T follicular helper cell (primary cell): ENCODE results near the gene COL1A1.

ENCODE experiments used
- DNase-seq: peaks from one replicate; pipeline ENCODE4 v3.0.0-alpha.2; 2020; ENCODE audit warnings: low read depth

The COL1A1 gene

GRCh38 chr17:50153650-50154575, 47.5 kb downstream of the COL1A1 start:
- DNase-seq, result no peak

DNA sequence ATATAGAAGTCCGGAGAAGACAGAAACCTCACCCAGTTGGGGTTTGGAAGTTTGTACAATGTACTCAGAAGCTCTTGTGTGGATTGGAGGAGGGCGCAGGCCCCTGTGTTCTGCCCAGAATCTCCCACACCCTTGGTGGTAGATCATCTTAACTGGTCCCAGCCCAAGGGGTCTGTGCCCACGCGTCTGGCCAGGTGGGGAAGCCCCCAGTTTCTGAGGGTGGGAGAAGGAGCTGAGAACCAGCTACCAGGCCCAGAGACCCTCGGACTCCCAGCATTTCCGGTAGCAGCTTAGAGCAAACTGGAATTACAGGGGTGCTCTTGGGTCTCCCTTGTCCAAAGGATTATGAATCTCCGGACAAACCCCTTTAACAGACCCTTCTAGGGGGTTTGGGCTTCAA, 48.7 kb downstream of the COL1A1 start:
- no peak for DNase-seq

DNA sequence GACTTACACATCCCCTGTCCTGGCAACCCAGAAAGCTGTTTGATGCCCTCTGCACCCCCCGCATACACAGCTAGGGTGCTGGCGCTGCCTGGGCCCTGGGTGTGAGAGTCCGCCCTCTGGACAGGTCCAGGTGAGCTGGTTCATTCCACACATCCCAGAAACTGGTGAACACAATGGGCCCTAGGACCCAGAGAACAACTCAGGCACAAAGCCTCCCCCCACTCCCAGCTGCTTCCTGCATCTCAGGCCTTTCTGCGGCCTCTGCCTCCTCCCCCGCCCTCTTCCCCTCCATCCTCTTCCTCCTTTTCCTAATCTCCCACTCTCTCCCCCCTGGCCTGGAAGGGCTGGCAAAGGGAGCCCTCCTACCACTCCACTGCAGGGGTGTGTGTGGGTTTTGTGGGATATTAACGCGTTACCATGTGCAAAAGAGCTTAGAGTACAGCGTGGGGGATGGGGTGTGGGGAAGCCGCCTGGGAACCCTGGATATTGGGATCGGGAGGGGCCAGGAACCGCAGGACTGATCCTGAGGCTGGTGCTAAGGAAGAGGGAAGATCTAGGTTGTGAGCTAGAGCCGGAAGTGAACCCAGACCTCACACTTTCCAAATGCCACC, 49.4 kb downstream of the COL1A1 start:
- DNase-seq, result peak; percentile 20

- peak; percentile 75 for DNase-seq
Measured at GRCh38 chr17:50151041-50151936, 50.1 kb downstream of the COL1A1 start.

DNA sequence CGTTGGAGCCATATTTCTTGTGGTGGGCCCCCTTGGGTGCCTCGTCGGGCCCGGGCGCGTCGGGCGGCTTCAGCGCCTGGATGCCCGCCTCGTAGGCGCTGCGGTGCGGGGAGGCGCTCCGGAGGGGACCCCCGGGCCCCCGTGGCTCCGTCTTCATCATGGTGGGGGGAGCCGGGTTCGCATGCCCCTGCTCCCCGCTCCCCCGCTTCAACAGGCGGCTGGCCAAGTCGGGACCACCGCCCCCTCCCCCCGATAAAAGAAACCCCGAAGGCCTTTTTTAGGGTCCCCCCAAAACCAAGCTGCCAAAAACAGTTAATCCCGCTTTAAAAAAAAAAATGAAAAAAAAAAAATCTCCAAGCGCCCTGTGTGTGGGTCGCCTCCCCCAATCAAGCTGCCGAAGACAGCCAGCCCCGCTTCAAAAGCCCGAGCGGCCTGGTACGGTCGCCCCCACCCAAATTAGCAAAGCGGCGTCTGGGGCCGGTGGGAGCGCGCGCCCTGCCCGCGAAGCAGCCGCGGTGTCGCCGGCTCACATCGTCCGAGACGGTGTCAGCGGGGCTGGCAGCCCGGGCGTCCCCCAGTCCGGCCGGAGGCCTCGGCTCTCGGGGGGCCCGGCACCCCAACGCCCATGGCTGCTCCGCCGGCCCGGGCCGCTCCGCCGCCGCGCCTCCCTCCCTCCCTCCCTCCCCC, 50.9 kb downstream of the COL1A1 start, which contains the start of gene PPP1R9B:
Gene PPP1R9B (minus strand): TSS at position 324 of the 687 bp plus-strand sequence. CDS start 164 bp downstream, at position 160.
- DNase-seq, result no peak

GRCh38 chr17:50149417-50150353, 51.7 kb downstream of the COL1A1 start:
- peak; percentile 54 for DNase-seq

DNA sequence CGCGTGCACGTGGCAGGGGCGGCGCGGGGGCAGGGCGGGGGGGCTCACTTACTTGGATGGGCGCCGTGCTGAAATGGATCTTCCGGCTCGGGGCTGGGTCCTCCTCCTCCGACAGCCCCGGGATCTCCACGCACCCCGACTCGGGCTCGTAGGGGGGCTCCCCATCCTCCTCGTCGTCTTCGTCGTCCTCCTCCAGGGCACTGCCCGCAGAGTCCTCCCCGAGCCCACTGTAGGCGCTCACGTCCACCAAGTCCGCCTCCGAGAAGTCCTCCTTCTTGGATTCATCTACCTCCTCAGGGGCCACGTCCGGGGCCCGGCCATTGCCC, 52.4 kb downstream of the COL1A1 start:
- no peak for DNase-seq

DNA sequence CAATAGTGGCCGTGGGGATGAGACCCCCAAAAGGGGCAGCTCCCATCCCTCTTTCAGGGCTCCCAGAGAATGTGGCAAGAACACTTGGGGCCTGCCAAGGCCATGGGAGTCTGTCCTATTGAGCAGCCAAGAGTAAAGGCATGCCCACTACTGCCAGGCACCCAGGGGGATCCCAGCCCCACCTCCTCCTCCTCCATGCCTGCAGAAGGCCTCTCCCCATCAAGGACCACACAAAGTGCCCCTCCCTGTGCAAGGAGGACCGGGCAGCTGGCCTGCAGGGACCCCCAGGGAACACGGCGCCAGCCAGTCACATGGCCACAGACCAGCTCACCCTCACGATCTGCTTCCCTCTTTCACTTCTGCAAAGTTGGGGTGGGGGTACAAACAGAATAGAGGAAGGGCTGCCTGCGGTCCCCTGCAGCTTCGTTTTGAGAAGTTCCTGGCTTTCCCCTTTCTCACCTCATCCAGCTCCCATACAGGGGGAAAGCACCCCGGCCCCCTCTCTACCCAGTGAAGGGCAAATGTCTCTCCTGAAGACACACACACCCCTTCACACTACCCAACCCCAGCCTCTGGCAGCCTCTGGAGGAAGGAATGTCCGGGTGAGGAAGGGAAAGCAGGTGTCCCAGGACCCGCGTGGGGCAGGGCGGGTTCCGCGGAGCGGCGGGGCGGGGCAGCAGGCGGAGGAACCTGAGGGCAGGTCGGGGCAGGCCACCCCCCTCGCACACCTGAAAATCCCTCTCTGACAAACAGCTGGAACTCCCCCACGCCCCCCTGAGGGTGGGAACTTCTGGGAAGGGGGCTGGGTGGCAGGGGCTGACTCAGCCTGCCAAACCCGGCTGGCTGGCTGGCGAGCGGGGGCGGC, 53.0 kb downstream of the COL1A1 start:
- DNase-seq, result peak; percentile 62

DNA sequence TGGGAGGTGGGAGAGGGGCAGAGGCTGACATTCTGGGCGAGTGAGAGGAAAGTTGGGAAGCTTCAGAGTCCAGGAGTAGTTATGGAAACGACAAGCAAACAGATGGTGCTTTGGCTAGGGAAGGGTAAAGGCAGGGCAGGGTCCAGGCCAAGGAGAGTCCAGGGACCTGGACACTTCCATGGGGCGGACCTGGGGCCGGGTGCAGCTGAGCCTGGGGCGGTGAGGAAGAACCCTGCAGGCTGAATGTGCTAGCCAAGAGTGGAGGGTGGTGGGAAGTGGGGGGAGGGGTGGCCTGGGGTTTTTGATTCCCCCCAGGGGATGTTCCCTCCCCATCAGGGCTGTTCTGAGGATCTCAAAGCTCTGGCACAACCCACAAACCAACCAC, 53.6 kb downstream of the COL1A1 start:
- DNase-seq, result no peak

DNA sequence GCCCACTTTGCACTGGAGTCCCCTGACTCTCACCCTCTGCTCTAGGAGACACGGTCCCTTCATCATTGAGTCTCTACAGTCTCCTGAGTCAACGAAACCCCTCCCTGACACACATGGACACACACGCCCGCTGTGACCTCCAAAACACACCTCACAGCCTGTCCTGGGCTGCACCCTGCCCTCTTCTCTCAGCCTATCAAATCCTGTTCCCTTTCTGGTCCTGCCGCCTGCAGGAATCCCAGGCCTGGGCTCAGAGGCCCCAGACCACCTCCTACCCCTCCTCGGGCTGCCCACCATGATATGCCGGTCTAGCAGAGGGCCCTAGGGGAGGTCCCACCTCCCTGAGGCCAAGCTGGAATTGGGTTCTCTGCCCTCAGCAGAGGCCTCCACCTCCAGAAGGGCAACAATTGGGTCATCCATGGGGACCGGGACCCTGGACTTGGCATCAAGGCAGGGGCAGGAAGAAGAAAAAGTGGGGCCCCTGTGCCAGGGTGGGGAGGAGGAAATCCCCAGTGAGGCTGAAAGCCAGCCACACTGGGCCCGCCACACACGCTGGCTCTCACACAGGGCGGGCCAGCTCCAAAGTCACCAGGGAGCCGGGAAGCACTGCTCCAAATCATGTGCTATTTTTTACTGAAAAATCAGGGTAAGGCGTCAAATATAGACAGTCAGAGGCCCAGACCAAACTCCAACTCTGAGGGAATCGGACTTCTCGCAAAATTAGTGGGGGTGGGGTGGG, 54.3 kb downstream of the COL1A1 start:
- DNase-seq, result no peak

- no peak for DNase-seq
Measured at GRCh38 chr17:50146230-50146926, 55.1 kb downstream of the COL1A1 start.

DNA sequence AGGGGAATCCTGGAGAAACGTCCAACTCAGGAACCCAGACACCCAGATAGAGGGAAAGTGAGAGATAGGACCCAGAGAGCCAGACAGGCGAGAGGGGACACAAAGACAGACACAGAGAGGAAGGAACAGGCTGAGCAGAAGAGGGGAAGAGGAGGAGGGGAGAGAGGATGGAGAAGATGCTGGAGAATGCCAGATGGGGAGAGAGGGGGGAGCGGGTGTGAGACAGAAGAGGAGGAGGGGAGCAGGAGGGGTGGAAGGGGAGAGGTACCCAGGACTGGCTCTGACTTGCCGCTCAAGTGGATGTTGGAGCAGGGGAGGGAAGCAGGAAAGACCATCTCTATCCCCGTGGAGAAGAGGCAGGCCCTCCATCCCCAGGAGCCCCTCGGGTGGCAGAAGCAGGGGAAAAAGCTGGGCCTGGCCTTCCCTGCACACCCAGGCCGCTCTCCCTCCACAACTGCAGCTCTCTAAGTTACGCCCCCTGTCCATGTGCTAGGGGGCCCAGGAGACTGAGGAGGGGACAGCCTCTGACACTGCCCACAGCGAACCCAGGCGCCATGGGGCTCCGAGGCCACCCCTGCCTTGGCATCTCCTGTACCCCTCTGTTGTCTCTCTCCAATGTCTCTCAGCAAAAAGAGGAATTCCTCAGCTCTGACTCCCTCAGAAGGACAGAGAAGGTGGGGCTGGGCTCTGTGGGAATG, 55.8 kb downstream of the COL1A1 start:
- no peak for DNase-seq

DNA sequence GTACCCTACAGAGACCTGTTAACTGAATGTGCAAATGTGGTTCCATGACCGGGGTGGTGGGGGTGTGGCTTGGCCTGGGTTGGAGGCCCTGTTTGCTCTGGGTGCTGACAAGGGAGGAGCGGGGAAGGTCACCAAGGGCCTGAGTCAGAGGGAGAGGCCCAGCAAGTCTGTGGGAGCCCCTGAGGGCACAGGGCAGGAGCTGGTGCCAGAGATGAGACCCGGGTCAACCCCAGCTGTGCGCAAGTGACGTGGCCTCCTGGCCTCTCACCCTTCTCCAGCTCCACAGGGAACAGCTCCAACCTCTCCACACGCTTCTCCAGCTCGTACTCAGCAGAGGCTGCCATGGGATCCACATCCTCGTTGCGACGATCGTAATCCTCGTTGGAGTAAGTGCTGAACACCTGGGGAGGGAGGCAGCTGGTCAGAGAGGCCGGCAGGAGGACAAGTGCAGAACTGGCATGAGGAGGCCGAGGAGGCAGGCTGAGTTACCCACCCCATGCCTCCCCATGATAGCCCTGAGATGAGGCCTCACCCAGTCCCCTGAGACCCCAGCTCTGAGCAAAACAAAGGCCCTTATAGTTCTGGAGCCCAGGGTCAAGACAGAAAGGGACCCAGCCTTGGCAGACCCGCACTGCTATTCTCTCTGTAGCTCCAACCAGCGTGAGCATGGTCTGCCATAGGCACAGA, 56.4 kb downstream of the COL1A1 start:
- DNase-seq, result no peak

GRCh38 chr17:50144355-50144754, 57.1 kb downstream of the COL1A1 start:
- no peak for DNase-seq

DNA sequence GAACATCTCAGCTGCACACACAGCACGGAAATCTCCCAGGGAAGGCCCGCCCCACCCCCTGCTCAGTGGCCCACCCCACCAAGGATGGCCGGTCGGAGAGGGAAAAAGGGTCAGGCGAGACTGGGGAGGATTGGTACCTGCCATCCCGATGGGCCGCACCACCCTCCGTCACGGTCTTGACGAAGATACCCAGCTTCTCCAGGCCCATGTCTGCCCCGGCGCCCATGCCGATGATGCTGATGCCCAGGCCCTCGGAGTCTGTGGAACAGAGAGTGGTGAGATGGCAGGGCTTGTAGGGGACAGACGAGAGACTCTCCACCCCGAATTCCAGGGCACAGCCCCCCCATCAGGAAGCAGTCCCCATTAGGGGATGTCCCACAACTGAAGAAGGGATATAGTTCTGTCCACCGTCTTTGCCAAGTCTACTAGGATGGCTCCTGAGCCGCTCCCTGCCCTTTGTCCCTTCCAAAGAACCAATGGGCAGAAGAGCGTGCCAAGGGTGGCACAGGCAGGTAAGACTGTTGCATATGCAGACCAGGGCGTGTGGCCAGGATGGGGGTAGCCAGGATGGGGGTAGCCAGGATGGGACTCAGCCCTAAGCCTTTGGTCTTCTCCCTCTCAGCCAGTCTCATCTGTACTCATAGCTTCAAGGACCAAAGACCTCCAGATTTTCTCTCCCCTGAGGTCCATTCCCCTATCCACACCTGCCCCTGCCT, 57.8 kb downstream of the COL1A1 start:
- no peak for DNase-seq

- no peak for DNase-seq
Measured at GRCh38 chr17:50141745-50142110, 59.7 kb downstream of the COL1A1 start.
